Mucosa of stomach (tissue), 1 donor: Measurements from ENCODE around the gene LAMB3.

Experiments used
- H3K27me3 ChIP-seq: one replicate; pipeline ENCODE4 v1.7.0; 2013; ENCODE audit warnings: mild to moderate bottlenecking, low read length; ENCODE audit not compliant: control insufficient read depth, insufficient read depth
- H3K36me3 ChIP-seq: one replicate; pipeline ENCODE4 v1.7.0; 2013; ENCODE audit warnings: low read length; ENCODE audit not compliant: control insufficient read depth, insufficient read depth
- H3K4me1 ChIP-seq: one replicate; pipeline ENCODE4 v1.7.0; 2013; ENCODE audit warnings: mild to moderate bottlenecking, low read length; ENCODE audit not compliant: control insufficient read depth, insufficient read depth
- H3K4me3 ChIP-seq: one replicate; pipeline ENCODE4 v1.7.0; 2013; ENCODE audit warnings: low read length
- H3K9ac ChIP-seq: one replicate; pipeline ENCODE4 v1.7.0; 2013; ENCODE audit warnings: mild to moderate bottlenecking, low read length, moderate library complexity
- H3K9me3 ChIP-seq: one replicate; pipeline ENCODE4 v1.7.0; 2013; ENCODE audit warnings: mild to moderate bottlenecking, low read length, moderate library complexity; ENCODE audit not compliant: control insufficient read depth
- donor health status: Pancreatic carcinoma.

The LAMB3 gene

GRCh38 chr1:209594440-209594839, 57.8 kb downstream of the LAMB3 start:
- H3K9me3 ChIP-seq, result no peaks in the 10 kb centered on the region
- H3K4me3 ChIP-seq, result no peak overlapping the region
- no peaks in the 10 kb centered on the region for H3K4me1 ChIP-seq
- no peak overlapping the region for H3K9ac ChIP-seq
- H3K36me3 ChIP-seq, result no peaks in the 10 kb centered on the region
- H3K27me3 ChIP-seq, result no peaks in the 10 kb centered on the region

DNA sequence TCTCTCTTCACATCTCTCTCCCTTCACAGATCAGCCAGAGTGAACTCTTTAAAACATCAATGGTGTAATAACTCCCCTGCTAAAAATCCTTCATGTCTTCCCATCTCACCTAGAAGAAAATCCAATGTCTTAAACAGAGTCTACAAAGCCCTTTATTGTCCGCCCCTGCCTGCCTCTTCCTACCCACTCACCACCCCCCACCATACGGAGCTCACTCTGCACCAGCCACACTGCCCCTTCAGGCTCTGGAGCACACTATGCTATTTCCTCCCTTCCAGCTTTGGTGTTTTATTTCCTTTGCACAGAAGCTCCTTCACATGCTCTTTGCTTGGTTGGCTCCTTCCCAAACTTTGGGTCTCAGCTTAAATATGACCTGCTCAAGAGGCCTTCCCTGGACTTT, 58.5 kb downstream of the LAMB3 start:
- Histone ChIP-seq H3K36me3 (no peaks in the 10 kb centered on the region), H3K4me1 (no peaks in the 10 kb centered on the region), H3K9me3 (no peaks in the 10 kb centered on the region), H3K4me3 (no peak overlapping the region), H3K27me3 (no peaks in the 10 kb centered on the region), H3K9ac (no peak overlapping the region)

- no peak overlapping the region for H3K4me3 ChIP-seq
- peaks cover 7% of the 10 kb centered on the region for H3K4me1 ChIP-seq
- no peaks in the 10 kb centered on the region for H3K9me3 ChIP-seq
- no peak overlapping the region for H3K9ac ChIP-seq
- peaks cover 13% of the 10 kb centered on the region for H3K27me3 ChIP-seq
- no peaks in the 10 kb centered on the region for H3K36me3 ChIP-seq
Measured at GRCh38 chr1:209590405-209590804, 61.8 kb downstream of the LAMB3 start.

DNA sequence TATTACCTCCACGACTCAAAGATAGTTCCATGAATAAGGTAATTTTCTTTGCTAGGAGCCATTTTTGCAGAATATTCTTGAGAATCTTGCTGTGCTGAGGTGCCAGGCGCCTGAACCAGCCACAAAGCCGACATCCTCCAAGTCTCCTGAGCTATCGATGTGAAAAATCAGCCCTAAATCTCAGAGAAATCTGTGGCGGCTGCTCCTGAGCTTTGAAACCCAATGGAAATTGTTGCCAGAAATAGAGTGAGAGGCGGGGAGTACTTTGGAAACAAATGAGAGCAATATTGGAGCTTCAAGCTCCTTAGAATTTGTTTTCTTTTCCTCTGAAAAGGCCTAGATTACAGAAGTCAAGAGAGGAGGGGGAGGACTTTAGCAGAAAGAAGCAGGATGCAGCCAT, 62.4 kb downstream of the LAMB3 start:
- Histone ChIP-seq H3K4me3 (no peak overlapping the region), H3K36me3 (no peaks in the 10 kb centered on the region), H3K27me3 (peaks cover 18% of the 10 kb centered on the region), H3K9me3 (no peaks in the 10 kb centered on the region), H3K4me1 (peaks cover 8% of the 10 kb centered on the region), H3K9ac (no peak overlapping the region)

DNA sequence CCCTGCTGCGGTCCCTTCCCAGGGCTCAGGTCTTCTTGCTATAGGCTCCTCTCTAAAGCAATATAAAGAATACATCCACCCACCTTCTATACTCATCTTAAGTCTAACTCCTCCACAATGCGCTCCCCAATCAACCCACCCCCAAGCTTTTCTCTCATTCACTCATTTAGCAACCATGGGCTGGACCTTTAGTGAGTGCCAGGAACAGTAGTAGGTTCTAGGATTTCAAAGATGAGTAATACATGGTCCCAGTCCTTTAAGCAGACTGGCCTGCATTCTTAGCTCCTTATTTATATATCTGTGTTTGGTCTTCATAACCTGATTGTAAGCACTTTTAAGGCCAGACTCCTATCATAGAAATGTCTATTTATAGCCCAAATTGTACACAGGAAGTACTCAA, 62.8 kb downstream of the LAMB3 start:
- Histone ChIP-seq H3K9me3 (no peaks in the 10 kb centered on the region), H3K36me3 (no peaks in the 10 kb centered on the region), H3K27me3 (peaks cover 22% of the 10 kb centered on the region), H3K4me3 (no peak overlapping the region), H3K4me1 (peaks cover 8% of the 10 kb centered on the region), H3K9ac (no peak overlapping the region)

DNA sequence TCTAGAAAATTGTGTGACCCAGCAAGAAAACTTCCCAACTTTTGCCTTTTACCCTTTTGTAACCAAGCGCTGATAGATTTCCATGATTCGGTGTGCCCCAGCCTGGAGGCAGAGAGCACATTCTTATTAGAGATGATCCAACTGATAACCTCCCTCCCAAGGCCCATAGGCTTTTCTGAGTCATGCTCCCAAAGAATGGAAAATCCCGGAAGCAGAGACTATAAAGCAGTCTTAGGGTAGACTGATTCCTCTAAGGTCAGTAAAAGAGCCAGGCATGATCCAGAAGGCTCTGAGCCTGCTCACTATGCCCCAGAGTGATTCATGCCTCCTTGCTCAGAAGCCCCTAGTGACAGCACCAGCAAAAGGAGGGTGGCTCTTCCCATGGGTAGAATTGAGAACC, 64.4 kb downstream of the LAMB3 start:
- no peak overlapping the region for H3K4me3 ChIP-seq
- no peaks in the 10 kb centered on the region for H3K9me3 ChIP-seq
- peaks cover 37% of the 10 kb centered on the region for H3K27me3 ChIP-seq
- H3K36me3 ChIP-seq, result no peaks in the 10 kb centered on the region
- H3K4me1 ChIP-seq, result peaks cover 8% of the 10 kb centered on the region
- H3K9ac ChIP-seq, result no peak overlapping the region

- Histone ChIP-seq H3K9ac (no peak overlapping the region), H3K27me3 (peaks cover 40% of the 10 kb centered on the region)
Measured at GRCh38 chr1:209586221-209586740, 65.9 kb downstream of the LAMB3 start.

GRCh38 chr1:209585672-209586071, 66.6 kb downstream of the LAMB3 start:
- Histone ChIP-seq H3K4me3 (no peak overlapping the region), H3K9ac (no peak overlapping the region), H3K27me3 (peaks cover 40% of the 10 kb centered on the region)

More at GRCh38 chr1:209586221-209586740, 65.9 kb downstream of the LAMB3 start:
- peaks cover 8% of the 10 kb centered on the region for H3K4me1 ChIP-seq
- no peak overlapping the region for H3K4me3 ChIP-seq
- no peaks in the 10 kb centered on the region for H3K36me3 ChIP-seq
- no peaks in the 10 kb centered on the region for H3K9me3 ChIP-seq

GRCh38 chr1:209585197-209585596, 67.0 kb downstream of the LAMB3 start:
- H3K4me3 ChIP-seq, result no peak overlapping the region
- H3K9me3 ChIP-seq, result no peaks in the 10 kb centered on the region
- no peak overlapping the region for H3K9ac ChIP-seq
- H3K36me3 ChIP-seq, result no peaks in the 10 kb centered on the region
- H3K27me3 ChIP-seq, result peaks cover 40% of the 10 kb centered on the region
- H3K4me1 ChIP-seq, result peaks cover 8% of the 10 kb centered on the region

More at GRCh38 chr1:209585672-209586071, 66.6 kb downstream of the LAMB3 start:
- Histone ChIP-seq H3K9me3 (no peaks in the 10 kb centered on the region), H3K4me1 (peaks cover 8% of the 10 kb centered on the region), H3K36me3 (no peaks in the 10 kb centered on the region)

DNA sequence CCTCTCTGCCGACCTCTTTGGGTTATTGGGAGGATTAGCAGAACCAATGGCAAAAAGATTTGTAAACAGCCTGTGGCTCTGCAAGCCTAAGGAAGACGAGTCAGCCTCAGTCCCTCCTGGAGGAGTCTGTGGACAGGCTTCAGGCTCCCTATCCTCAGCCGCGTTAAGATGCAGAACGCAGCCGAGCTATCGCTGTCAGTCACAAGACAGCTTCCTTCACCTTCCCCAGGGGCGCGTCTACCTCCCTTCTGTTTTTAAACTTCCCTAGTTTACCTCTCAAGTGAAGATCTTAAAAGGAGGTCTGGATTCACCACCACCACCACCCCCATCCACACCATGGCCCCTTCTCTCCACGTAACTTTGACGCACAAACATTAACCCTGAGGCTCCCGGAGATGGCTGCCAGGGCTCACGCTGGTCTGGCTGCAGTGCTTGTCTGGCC, 68.0 kb downstream of the LAMB3 start:
- no peaks in the 10 kb centered on the region for H3K9me3 ChIP-seq
- H3K4me1 ChIP-seq, result peaks cover 8% of the 10 kb centered on the region
- no peaks in the 10 kb centered on the region for H3K36me3 ChIP-seq
- peaks cover 40% of the 10 kb centered on the region for H3K27me3 ChIP-seq
- H3K9ac ChIP-seq, result no peak overlapping the region
- H3K4me3 ChIP-seq, result no peak overlapping the region

GRCh38 chr1:209583408-209583807, 68.8 kb downstream of the LAMB3 start, which contains the start of gene CAMK1G:
CAMK1G (plus strand) TSS chr1:209583714; CDS start chr1:209594984, 11,270 bp downstream.
- Histone ChIP-seq H3K4me3 (no peak within 1 kb of the TSS), H3K9me3 (no peaks in the 10 kb centered on the region), H3K36me3 (no peaks in the 10 kb centered on the region), H3K9ac (no peak within 1 kb of the TSS), H3K4me1 (peaks cover 8% of the 10 kb centered on the region), H3K27me3 (peaks cover 40% of the 10 kb centered on the region)

GRCh38 chr1:209580577-209580976, 71.6 kb downstream of the LAMB3 start:
- no peak overlapping the region for H3K9ac ChIP-seq
- H3K36me3 ChIP-seq, result no peaks in the 10 kb centered on the region
- no peak overlapping the region for H3K4me3 ChIP-seq
- peaks cover 29% of the 10 kb centered on the region for H3K27me3 ChIP-seq
- peaks cover 3% of the 10 kb centered on the region for H3K4me1 ChIP-seq
- H3K9me3 ChIP-seq, result no peaks in the 10 kb centered on the region

DNA sequence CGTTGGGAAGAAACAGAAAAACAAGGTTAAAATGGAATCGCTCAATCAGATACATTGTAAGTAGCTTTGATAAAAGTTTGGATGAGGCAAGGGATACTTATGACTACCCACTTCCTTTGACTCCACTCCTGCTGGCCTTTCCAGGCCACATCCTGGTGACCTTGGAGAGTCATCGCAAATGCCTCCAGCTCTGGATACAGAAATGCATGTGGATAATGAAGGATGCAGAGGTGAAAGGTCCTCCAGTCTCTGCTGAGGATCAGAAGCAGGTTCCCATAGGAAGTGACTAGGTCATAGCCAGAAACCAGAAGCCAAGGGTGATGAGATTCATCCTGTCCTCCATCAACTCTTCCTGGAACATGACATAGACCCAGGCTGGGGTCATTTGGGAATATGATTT, 74.9 kb downstream of the LAMB3 start:
- peaks cover under 1% of the 10 kb centered on the region for H3K27me3 ChIP-seq
- no peaks in the 10 kb centered on the region for H3K9me3 ChIP-seq
- no peak overlapping the region for H3K4me3 ChIP-seq
- no peaks in the 10 kb centered on the region for H3K4me1 ChIP-seq
- no peaks in the 10 kb centered on the region for H3K36me3 ChIP-seq
- H3K9ac ChIP-seq, result no peak overlapping the region
